IMR-90 (cell line): Measurements from ENCODE around the gene DSCAML1. TPM values are rescaled to one million over a fixed set of nuclear protein-coding genes. Genes with fewer than 3 reads are reported as not detected.

Experiments
- ATAC-seq: fragments of 200-7000 bp; cut with Tn5 transposase; 2 replicates; pipeline ENCODE4 v1.9.1; 2020; ENCODE audit warnings: low read depth, mild to moderate bottlenecking, moderate library complexity
- BruUV-seq: library from RNA; stranded (reverse); fragments of 400-500 nt; replicated peaks from 2 replicates; lab custom pipeline; 2021; lab: Mats Ljungman, UMichigan
- CTCF ChIA-PET: fragments of 300-600 bp; formaldehyde crosslinking; extraction: SDS; loops from one replicate; lab custom pipeline; 2021; ENCODE audit warnings: antibody characterized with exemption; lab: Yijun Ruan, JAX
- POLR2A ChIA-PET: fragments of 300-600 bp; sonication (Branson Sonifier 250); formaldehyde crosslinking; loops from one replicate; lab custom pipeline; 2022; ENCODE audit warnings: antibody characterized with exemption; ENCODE audit not compliant: unreplicated experiment; lab: Charles Lee
- DNase-seq: peaks from one replicate; pipeline ENCODE4 v3.0.0; 2013
- H2AFZ ChIP-seq: replicated peaks from 2 replicates; pipeline ENCODE3; 2013; ENCODE audit warnings: low read length, mild to moderate bottlenecking; ENCODE audit not compliant: poor library complexity
- H2AK5ac ChIP-seq: 2 replicates; pipeline ENCODE4 v1.6.1; 2013; ENCODE audit warnings: low read depth, low read length, inconsistent platforms
- H2AK9ac ChIP-seq: replicated peaks from 2 replicates; pipeline ENCODE3; 2013; ENCODE audit warnings: mild to moderate bottlenecking, low read depth, low read length, moderate library complexity; ENCODE audit not compliant: poor library complexity
- H2BK120ac ChIP-seq: 2 replicates; pipeline ENCODE4 v1.6.1; 2013; ENCODE audit warnings: low read depth, low read length, inconsistent platforms
- H2BK15ac ChIP-seq: 3 replicates; pipeline ENCODE4 v1.6.1; 2013; ENCODE audit warnings: low read depth, low read length, inconsistent platforms
- H2BK20ac ChIP-seq: 2 replicates; pipeline ENCODE4 v1.6.1; 2013; ENCODE audit warnings: low read depth, mild to moderate bottlenecking, inconsistent platforms, low read length, moderate library complexity
- H2BK5ac ChIP-seq: 2 replicates; pipeline ENCODE4 v1.6.1; 2013; ENCODE audit warnings: mild to moderate bottlenecking, low read depth, low read length, inconsistent platforms; ENCODE audit not compliant: poor library complexity, severe bottlenecking
- H3K14ac ChIP-seq: replicated peaks from 2 replicates; pipeline ENCODE4 v1.6.1; 2013; ENCODE audit warnings: low read depth, low read length, inconsistent platforms
- H3K18ac ChIP-seq: 2 replicates; pipeline ENCODE4 v1.6.1; 2013; ENCODE audit warnings: low read depth, low read length, control low read depth
- H3K23ac ChIP-seq: 2 replicates; pipeline ENCODE4 v1.6.1; 2013; ENCODE audit warnings: low read depth, low read length, inconsistent platforms
- H3K27ac ChIP-seq: 2 replicates; pipeline ENCODE4 v1.5.1; 2013; ENCODE audit warnings: mild to moderate bottlenecking, control low read depth, low read length; ENCODE audit not compliant: insufficient read depth
- H3K27me3 ChIP-seq: 2 replicates; pipeline ENCODE4 v1.6.1; 2013; ENCODE audit warnings: low read length; ENCODE audit not compliant: control insufficient read depth, insufficient read depth
- H3K36me3 ChIP-seq: 2 replicates; pipeline ENCODE4 v1.6.1; 2013; ENCODE audit warnings: low read length, mixed read lengths; ENCODE audit not compliant: control insufficient read depth, insufficient read depth
- H3K4ac ChIP-seq: 2 replicates; pipeline ENCODE4 v1.6.1; 2013; ENCODE audit warnings: low read depth, low read length, inconsistent platforms
- H3K4me1 ChIP-seq: 2 replicates; pipeline ENCODE4 v1.6.1; 2013; ENCODE audit warnings: low read length, mixed read lengths; ENCODE audit not compliant: control insufficient read depth, insufficient read depth
- H3K4me2 ChIP-seq: 2 replicates; pipeline ENCODE4 v1.6.1; 2013; ENCODE audit warnings: low read depth, mild to moderate bottlenecking, control low read depth, low read length, moderate library complexity
- H3K4me3 ChIP-seq: 2 replicates; pipeline ENCODE4 v1.5.1; 2013; ENCODE audit warnings: low read depth, mild to moderate bottlenecking, control low read depth, low read length, moderate library complexity; ENCODE audit not compliant: insufficient read depth
- H3K56ac ChIP-seq: 2 replicates; pipeline ENCODE4 v1.6.1; 2013; ENCODE audit warnings: low read length, inconsistent platforms; ENCODE audit not compliant: insufficient read depth; ENCODE audit errors: extremely low read depth
- H3K79me1 ChIP-seq, 2 experiments: 2 replicates each; pipeline ENCODE4 v1.6.1; 2013; ENCODE audit warnings: low read length in 2 of 2, inconsistent platforms in 1 of 2, low read depth in 1 of 2
- H3K9ac ChIP-seq: 2 replicates; pipeline ENCODE4 v1.6.1; 2013; ENCODE audit warnings: low read depth, low read length, control low read depth
- H3K9me1 ChIP-seq: 2 replicates; pipeline ENCODE4 v1.6.1; 2013; ENCODE audit warnings: low read length, inconsistent platforms; ENCODE audit not compliant: insufficient read depth
- H3K9me3 ChIP-seq: 2 replicates; pipeline ENCODE4 v1.6.1; 2013; ENCODE audit warnings: low read length; ENCODE audit not compliant: control insufficient read depth, insufficient read depth
- H4K20me1 ChIP-seq: 2 replicates; pipeline ENCODE4 v1.6.1; 2013; ENCODE audit warnings: low read length, inconsistent platforms; ENCODE audit not compliant: insufficient read depth
- H4K5ac ChIP-seq: 2 replicates; pipeline ENCODE4 v1.6.1; 2013; ENCODE audit warnings: mild to moderate bottlenecking, low read depth, low read length, control low read depth
- H4K8ac ChIP-seq, 2 experiments: 2 replicates each; pipeline ENCODE4 v1.6.1; 2013; ENCODE audit warnings: low read depth in 2 of 2, low read length in 2 of 2, control low read depth in 1 of 2, inconsistent platforms in 1 of 2
- H4K91ac ChIP-seq: 2 replicates; pipeline ENCODE4 v1.6.1; 2013; ENCODE audit warnings: low read depth, low read length, inconsistent platforms; ENCODE audit not compliant: insufficient read depth
- CEBPB ChIP-seq: IDR thresholded peaks from 2 replicates; pipeline ENCODE4 v1.6.1; 2012; ENCODE audit warnings: low read depth, low read length, improper control_type of control experiment
- CHD1 ChIP-seq: IDR thresholded peaks from 2 replicates; pipeline ENCODE4 v1.6.1; 2012; ENCODE audit warnings: low read depth, low read length, improper control_type of control experiment
- FOS ChIP-seq: fragments of 150-350 bp; IDR thresholded peaks from 2 replicates; pipeline ENCODE4 v1.6.1; 2016; ENCODE audit warnings: low read depth, low read length
- MAFK ChIP-seq: IDR thresholded peaks from 2 replicates; pipeline ENCODE4 v1.6.1; 2012; ENCODE audit warnings: low read depth, low read length, improper control_type of control experiment
- MAZ ChIP-seq: IDR thresholded peaks from 2 replicates; pipeline ENCODE4 v1.6.1; 2012; ENCODE audit warnings: low read depth, mild to moderate bottlenecking, low read length, improper control_type of control experiment, moderate library complexity, borderline replicate concordance
- MXI1 ChIP-seq: IDR thresholded peaks from 2 replicates; pipeline ENCODE4 v1.6.1; 2012; ENCODE audit warnings: low read depth, mild to moderate bottlenecking, low read length, moderate library complexity, borderline replicate concordance
- NFE2L2 ChIP-seq: fragments of 150-350 bp; IDR thresholded peaks from 2 replicates; pipeline ENCODE4 v1.6.1; 2016; ENCODE audit warnings: low read depth, mild to moderate bottlenecking, low read length
- POLR2A ChIP-seq: IDR thresholded peaks from 2 replicates; pipeline ENCODE4 v1.6.1; 2012; ENCODE audit warnings: mild to moderate bottlenecking, low read depth, low read length
- RAD21 ChIP-seq: IDR thresholded peaks from 2 replicates; pipeline ENCODE4 v1.6.1; 2012; ENCODE audit warnings: low read length, improper control_type of control experiment
- RCOR1 ChIP-seq: IDR thresholded peaks from 2 replicates; pipeline ENCODE4 v1.6.1; 2012; ENCODE audit warnings: mild to moderate bottlenecking, low read length, improper control_type of control experiment; ENCODE audit not compliant: insufficient replicate concordance
- RFX5 ChIP-seq: IDR thresholded peaks from 2 replicates; pipeline ENCODE4 v1.8.0; 2012; ENCODE audit warnings: low read depth, mild to moderate bottlenecking, low read length, moderate library complexity
- SMC3 ChIP-seq: fragments of 150-350 bp; IDR thresholded peaks from 2 replicates; pipeline ENCODE4 v1.6.1; 2016; ENCODE audit warnings: low read depth, mild to moderate bottlenecking, antibody characterized with exemption, low read length, moderate library complexity
- whole genome bisulfite sequencing, 2 experiments: methylation state at CpG; one replicate each; pipeline versions ENCODE4 v1.1.5 to v1.1.7; 2013; ENCODE audit warnings: missing lambda C conversion rate in 2 of 2; ENCODE audit not compliant: insufficient read length in 1 of 2; ENCODE audit errors: extremely low coverage in 2 of 2; 5-methylcytosine and 5-hydroxymethylcytosine counted together
- dilution Hi-C: fragments of 300-500 bp; cut with HindIII; formaldehyde crosslinking; loops from one replicate; pipeline ENCODE4 v1.14.3; 2018; ENCODE audit warnings: low sequenced_read_pairs; ENCODE audit not compliant: unreplicated experiment
- in situ Hi-C: fragments of 300-500 bp; cut with MboI; formaldehyde crosslinking; loops from 3 replicates; pipeline ENCODE4 v1.14.3; 2019; ENCODE audit warnings: low sequenced_read_pairs, inconsistent platforms, mixed read lengths
- intact Hi-C: fragments of 100-400 bp; cut with micrococcal nuclease; formaldehyde crosslinking; loops from 2 replicates; pipeline ENCODE4 v1.10.0; 2022
- polyA plus RNA-seq, 3 experiments: library from polyadenylated mRNA; depleted of rRNA; stranded (reverse); fragments of >200 nt; gene quantifications; 2 replicates each; pipeline ENCODE4 v1.2.3, GENCODE V29; 2012; ENCODE audit warnings: low replicate concordance in 1 of 3
- total RNA-seq: library from RNA; depleted of rRNA; stranded (reverse); fragments of >200 nt; gene quantifications from 2 replicates; pipeline ENCODE4 v1.2.3, GENCODE V29; 2012
- TF ChIP-seq, protein P1 (sequence below): conservative IDR thresholded peaks from 2 replicates; pipeline ENCODE4 v1.5.1; 2012; ENCODE audit warnings: mild to moderate bottlenecking, low read depth, low read length, improper control_type of control experiment
- TF ChIP-seq, protein P2 (sequence below): fragments of 150-350 bp; IDR thresholded peaks from 2 replicates; pipeline ENCODE4 v1.6.1; 2017; ENCODE audit warnings: mild to moderate bottlenecking, antibody characterized with exemption, low read length, low read depth

The DSCAML1 gene
- total and polyA plus RNA-seq, 2 of the 4 experiments (the other 2 are of a cell fraction) = not detected

DNA sequence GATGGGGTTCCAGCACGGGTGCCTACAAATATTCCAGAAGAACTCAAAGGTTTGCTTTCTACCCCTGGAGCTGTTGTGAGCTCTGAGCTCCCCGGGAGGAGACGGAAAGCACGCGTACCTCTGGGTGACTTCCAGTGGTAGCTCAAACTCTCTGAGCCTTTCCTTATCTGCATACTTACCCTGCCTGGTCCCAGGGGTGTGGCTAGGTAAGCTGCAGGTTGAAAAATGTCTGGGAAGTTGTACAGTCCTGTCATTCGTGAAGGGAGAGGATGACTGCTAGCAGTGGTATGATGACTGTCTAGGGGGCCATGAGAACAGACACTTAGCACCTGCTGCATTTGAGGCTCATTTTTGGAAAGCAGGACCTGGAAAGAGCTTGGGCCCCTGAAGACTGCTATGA is 111.5 kb downstream of the DSCAML1 start:
- Histone ChIP-seq H3K56ac (no peak overlapping the region), H3K9me3 (no peaks in the 10 kb centered on the region), H2AFZ (no peak overlapping the region), H3K18ac (no peak overlapping the region), H3K9me1 (no peaks in the 10 kb centered on the region), H3K23ac (no peak overlapping the region), H2AK9ac (no peak overlapping the region), H4K8ac (no peak overlapping the region), H3K4me2 (no peak overlapping the region), H4K20me1 (no peaks in the 10 kb centered on the region), H2BK20ac (no peak overlapping the region), H4K5ac (no peak overlapping the region), H3K27me3 (peaks cover 6% of the 10 kb centered on the region; the same call in 1 of the 2 replicates), H3K4ac (no peak overlapping the region), H3K4me1 (no peaks in the 10 kb centered on the region), H3K27ac (no peak overlapping the region), H3K14ac (no peak overlapping the region), H3K36me3 (no peaks in the 10 kb centered on the region), H2BK15ac (no peak overlapping the region), H2BK120ac (no peak overlapping the region), H3K79me1 (no peaks in the 10 kb centered on the region), H4K91ac (no peak overlapping the region), H2BK5ac (no peak overlapping the region), H3K9ac (no peak overlapping the region), H3K4me3 (no peak overlapping the region), H2AK5ac (no peak overlapping the region)
- no TSS peak for BruUV-seq
- DNase-seq (no peak), ATAC-seq (no peak)
- WGBS, 2 experiments = no CpG with 5 or more reads among the region's 6 CpGs
- CTCF ChIA-PET = no interaction called here
- dilution Hi-C loops (no loop called here), intact Hi-C loops (no loop called here), in situ Hi-C loops (no loop called here)
- POLR2A ChIA-PET = no interaction called here
- no peak for TF ChIP-seq RFX5
- TF ChIP-seq POLR2A = no peak
- no peak for TF ChIP-seq CEBPB
- no peak for TF ChIP-seq MXI1
- no peak for TF ChIP-seq NFE2L2
- TF ChIP-seq SMC3 = no peak
- TF ChIP-seq MAZ = no peak
- no peak for TF ChIP-seq RAD21
- TF ChIP-seq MAFK = no peak
- no peak for TF ChIP-seq CHD1
- TF ChIP-seq, protein P1, sequence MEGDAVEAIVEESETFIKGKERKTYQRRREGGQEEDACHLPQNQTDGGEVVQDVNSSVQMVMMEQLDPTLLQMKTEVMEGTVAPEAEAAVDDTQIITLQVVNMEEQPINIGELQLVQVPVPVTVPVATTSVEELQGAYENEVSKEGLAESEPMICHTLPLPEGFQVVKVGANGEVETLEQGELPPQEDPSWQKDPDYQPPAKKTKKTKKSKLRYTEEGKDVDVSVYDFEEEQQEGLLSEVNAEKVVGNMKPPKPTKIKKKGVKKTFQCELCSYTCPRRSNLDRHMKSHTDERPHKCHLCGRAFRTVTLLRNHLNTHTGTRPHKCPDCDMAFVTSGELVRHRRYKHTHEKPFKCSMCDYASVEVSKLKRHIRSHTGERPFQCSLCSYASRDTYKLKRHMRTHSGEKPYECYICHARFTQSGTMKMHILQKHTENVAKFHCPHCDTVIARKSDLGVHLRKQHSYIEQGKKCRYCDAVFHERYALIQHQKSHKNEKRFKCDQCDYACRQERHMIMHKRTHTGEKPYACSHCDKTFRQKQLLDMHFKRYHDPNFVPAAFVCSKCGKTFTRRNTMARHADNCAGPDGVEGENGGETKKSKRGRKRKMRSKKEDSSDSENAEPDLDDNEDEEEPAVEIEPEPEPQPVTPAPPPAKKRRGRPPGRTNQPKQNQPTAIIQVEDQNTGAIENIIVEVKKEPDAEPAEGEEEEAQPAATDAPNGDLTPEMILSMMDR = no peak
- TF ChIP-seq, protein P2, sequence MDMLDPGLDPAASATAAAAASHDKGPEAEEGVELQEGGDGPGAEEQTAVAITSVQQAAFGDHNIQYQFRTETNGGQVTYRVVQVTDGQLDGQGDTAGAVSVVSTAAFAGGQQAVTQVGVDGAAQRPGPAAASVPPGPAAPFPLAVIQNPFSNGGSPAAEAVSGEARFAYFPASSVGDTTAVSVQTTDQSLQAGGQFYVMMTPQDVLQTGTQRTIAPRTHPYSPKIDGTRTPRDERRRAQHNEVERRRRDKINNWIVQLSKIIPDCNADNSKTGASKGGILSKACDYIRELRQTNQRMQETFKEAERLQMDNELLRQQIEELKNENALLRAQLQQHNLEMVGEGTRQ = no peak
- no peak for TF ChIP-seq FOS
- no peak for TF ChIP-seq RCOR1
